ENCODE data around the gene SOCS3. TPM values are rescaled to one million over a fixed set of nuclear protein-coding genes. Genes with fewer than 3 reads are reported as not detected.

The SOCS3 gene
- total RNA-seq, 2 experiments from 2014 or later, result not detected

DNA sequence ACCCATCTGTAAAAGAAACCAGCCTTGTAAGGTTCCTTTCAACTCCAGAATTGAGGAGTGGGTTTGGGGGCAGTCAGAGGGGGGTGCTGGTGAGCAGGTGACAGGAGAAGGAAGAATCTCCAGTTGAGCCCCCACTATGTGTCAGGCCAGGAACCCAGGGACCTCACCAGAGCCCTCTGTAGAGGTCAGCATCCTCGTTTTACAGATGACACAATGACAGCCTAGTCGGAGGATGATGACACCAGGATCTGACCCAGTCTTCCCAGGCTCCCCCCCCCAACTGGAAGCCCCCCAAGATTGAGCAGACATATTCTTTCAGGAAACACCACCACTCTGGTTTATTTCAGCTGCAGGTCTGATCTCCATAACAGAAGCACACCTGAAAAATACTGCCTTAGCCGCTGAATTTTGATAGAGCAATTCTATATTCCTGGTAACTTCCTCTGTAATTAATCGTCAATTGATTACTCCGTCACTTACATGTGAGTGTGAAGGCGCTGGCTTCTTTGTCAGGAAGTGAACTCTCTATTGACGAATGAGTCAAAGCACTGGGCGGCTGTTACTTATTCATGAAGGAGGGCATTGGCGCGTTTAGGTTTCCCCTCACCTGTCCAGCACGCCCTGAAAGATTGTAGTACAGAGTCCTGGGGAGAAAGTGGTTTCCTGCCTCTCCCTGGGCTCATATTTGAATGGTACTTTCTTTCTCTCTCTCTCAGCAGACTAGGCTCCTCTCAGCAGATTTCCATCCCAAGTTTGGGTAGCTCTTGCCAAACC is 21.2 kb downstream of the SOCS3 start:
- no peak overlapping the region for H3K4me3 ChIP-seq (ENCODE audit: low read depth, low read length, poor library complexity, severe bottlenecking)
- no peaks in the 10 kb centered on the region for H3K79me2 ChIP-seq (ENCODE audit: insufficient read depth, low read depth, low read length)
- no peaks in the 10 kb centered on the region for H3K36me3 ChIP-seq (ENCODE audit: insufficient read depth, low read length)
- peaks cover 41% of the 10 kb centered on the region for H3K4me1 ChIP-seq (ENCODE audit: insufficient read depth, low read length, poor library complexity, severe bottlenecking)
- no TSS peak for BruUV-seq (replicated peaks)
- peak overlapping the region; percentile 62 for H3K4me2 ChIP-seq (ENCODE audit: low read length)
- H2AFZ ChIP-seq (ENCODE audit: low read length), result no peak overlapping the region
- intact Hi-C loops (cut with micrococcal nuclease; ENCODE audit: unreplicated experiment), result no loop called here
- CTCF ChIA-PET (ENCODE audit: unreplicated experiment), result no interaction called here
- no peaks in the 10 kb centered on the region for H3K9me2 ChIP-seq (ENCODE audit: insufficient read depth, low read length)
- H3K27ac ChIP-seq (ENCODE audit: low read depth, low read length, poor library complexity, severe bottlenecking), result no peak overlapping the region
- no peaks in the 10 kb centered on the region for H4K20me1 ChIP-seq (ENCODE audit: insufficient read depth, low read length)
- DNase-seq (ENCODE audit: low spot score), result no peak
- POLR2A ChIA-PET, result interaction anchor here (0.5 kb wide), 1 partner anchor 1544 kb away, joined by 3 read pairs; no protein-coding TSS in a partner anchor
- no peak for TF ChIP-seq EZH2phosphoT487 (IDR thresholded peaks at IDR 0.05; ENCODE audit: borderline replicate concordance, low read depth, low read length)
- TF ChIP-seq, protein P1, sequence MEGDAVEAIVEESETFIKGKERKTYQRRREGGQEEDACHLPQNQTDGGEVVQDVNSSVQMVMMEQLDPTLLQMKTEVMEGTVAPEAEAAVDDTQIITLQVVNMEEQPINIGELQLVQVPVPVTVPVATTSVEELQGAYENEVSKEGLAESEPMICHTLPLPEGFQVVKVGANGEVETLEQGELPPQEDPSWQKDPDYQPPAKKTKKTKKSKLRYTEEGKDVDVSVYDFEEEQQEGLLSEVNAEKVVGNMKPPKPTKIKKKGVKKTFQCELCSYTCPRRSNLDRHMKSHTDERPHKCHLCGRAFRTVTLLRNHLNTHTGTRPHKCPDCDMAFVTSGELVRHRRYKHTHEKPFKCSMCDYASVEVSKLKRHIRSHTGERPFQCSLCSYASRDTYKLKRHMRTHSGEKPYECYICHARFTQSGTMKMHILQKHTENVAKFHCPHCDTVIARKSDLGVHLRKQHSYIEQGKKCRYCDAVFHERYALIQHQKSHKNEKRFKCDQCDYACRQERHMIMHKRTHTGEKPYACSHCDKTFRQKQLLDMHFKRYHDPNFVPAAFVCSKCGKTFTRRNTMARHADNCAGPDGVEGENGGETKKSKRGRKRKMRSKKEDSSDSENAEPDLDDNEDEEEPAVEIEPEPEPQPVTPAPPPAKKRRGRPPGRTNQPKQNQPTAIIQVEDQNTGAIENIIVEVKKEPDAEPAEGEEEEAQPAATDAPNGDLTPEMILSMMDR (conservative IDR thresholded peaks at IDR 0.05; ENCODE audit: low read length), result peak; percentile 24; the same call in 1 of the 2 replicates
- H3K9me3 ChIP-seq (ENCODE audit: low read length), result no peaks in the 10 kb centered on the region

DNA sequence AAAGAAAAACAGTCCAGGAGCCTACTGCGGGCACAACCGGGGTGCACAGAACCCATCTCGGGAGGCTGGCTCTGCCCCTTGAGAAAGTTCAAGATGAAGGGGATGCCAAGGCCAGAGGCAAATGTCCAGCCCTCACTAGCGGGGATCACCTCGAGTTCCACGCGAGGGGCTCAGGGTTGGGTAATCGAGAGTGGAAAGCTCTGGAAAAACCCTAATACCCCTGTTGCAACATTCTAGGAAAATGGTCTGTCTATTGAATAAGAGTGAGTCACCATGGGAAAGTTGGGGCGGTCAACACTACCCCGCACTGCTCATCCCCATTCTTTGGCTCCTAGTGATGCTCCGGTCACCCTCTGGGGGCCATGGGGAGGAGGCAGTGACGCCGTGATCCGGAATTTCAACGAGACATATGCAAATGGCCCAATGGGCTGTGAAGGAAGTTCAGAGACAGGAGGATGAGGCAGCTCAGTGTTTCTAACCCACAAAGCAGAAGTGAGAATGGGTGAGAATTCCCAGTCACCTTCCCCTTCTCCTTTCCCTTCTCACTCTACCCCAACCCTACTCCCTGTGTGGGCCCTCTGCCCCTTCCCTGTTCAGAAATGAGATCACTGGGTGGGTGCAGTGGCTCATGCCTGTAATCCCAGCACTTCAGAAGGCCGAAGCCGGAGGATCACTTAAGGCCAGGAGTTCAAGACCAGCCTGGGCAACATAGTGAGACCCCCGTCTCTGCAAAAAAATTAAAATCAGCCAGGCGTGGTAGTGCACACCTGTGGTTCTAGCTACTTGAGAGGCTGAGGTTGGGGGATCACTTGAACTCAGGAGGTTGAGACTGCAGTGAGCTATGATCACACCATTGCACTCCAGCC is 22.4 kb downstream of the SOCS3 start:
- no peaks in the 10 kb centered on the region for H3K9me3 ChIP-seq (ENCODE audit: low read length)
- DNase-seq (ENCODE audit: low spot score), result peak; percentile 66
- no TSS peak for BruUV-seq (replicated peaks)
- ChIA-PET POLR2A (interaction anchor here (0.6 to 0.7 kb wide), 3 partner anchors 55 to 276 kb away, joined by 3 to 4 read pairs (median 3); no protein-coding TSS in a partner anchor), CTCF (ENCODE audit: unreplicated experiment) (no interaction called here)
- peak overlapping the region; percentile 31 for H3K4me3 ChIP-seq (ENCODE audit: low read depth, low read length, poor library complexity, severe bottlenecking)
- no peak overlapping the region for H3K27ac ChIP-seq (ENCODE audit: low read depth, low read length, poor library complexity, severe bottlenecking)
- no peak overlapping the region for H2AFZ ChIP-seq (ENCODE audit: low read length)
- H3K79me2 ChIP-seq (ENCODE audit: insufficient read depth, low read depth, low read length), result no peaks in the 10 kb centered on the region
- no peaks in the 10 kb centered on the region for H4K20me1 ChIP-seq (ENCODE audit: insufficient read depth, low read length)
- no peaks in the 10 kb centered on the region for H3K9me2 ChIP-seq (ENCODE audit: insufficient read depth, low read length)
- intact Hi-C loops (cut with micrococcal nuclease; ENCODE audit: unreplicated experiment), result no loop called here
- H3K36me3 ChIP-seq (ENCODE audit: insufficient read depth, low read length), result no peaks in the 10 kb centered on the region
- H3K4me2 ChIP-seq (ENCODE audit: low read length), result peak overlapping the region; percentile 62
- TF ChIP-seq, protein P1 (conservative IDR thresholded peaks at IDR 0.05; ENCODE audit: low read length), result no peak
- no peak for TF ChIP-seq EZH2phosphoT487 (IDR thresholded peaks at IDR 0.05; ENCODE audit: borderline replicate concordance, low read depth, low read length)
- peaks cover 29% of the 10 kb centered on the region for H3K4me1 ChIP-seq (ENCODE audit: insufficient read depth, low read length, poor library complexity, severe bottlenecking)

All from OCI-LY7 (cell line).